OCI-LY7 (cell line): ENCODE data around the gene DNASE1L1. TPM values are rescaled to one million over a fixed set of nuclear protein-coding genes. Genes with fewer than 3 reads are reported as not detected.

Experiments
- BruUV-seq: library from RNA; stranded (reverse); fragments of 400-500 nt; replicated peaks from 2 replicates; lab custom pipeline; 2021; lab: Mats Ljungman, UMichigan
- CTCF ChIA-PET: fragments of 300-600 bp; sonication (Branson Sonifier 250); formaldehyde crosslinking; loops from one replicate; lab custom pipeline; 2022; ENCODE audit warnings: antibody characterized with exemption; ENCODE audit not compliant: unreplicated experiment; lab: Charles Lee
- POLR2A ChIA-PET: fragments of 300-600 bp; sonication (Branson Sonifier 250); formaldehyde crosslinking; loops from one replicate; lab custom pipeline; 2022; ENCODE audit warnings: antibody characterized with exemption; lab: Charles Lee
- DNase-seq: peaks from one replicate; pipeline ENCODE4 v3.0.0-alpha.2; 2015; ENCODE audit warnings: low spot score
- H2AFZ ChIP-seq: fragments of 200-600 bp; sonication (generic), shearing (Covaris generic); 2 replicates; pipeline ENCODE4 v1.6.1; 2014; ENCODE audit warnings: mild to moderate bottlenecking, antibody characterized with exemption, low read length, moderate library complexity
- H3K27ac ChIP-seq: fragments of 200-600 bp; sonication (generic); 2 replicates; pipeline ENCODE4 v1.5.1; 2014; ENCODE audit warnings: mixed run types, low read depth, mild to moderate bottlenecking, moderate library complexity, low read length, inconsistent platforms; ENCODE audit not compliant: poor library complexity, severe bottlenecking
- H3K36me3 ChIP-seq: fragments of 200-600 bp; sonication (generic); 2 replicates; pipeline ENCODE4 v1.6.1; 2014; ENCODE audit warnings: mild to moderate bottlenecking, antibody characterized with exemption, low read length, moderate library complexity, mixed read lengths; ENCODE audit not compliant: insufficient read depth
- H3K4me1 ChIP-seq: fragments of 200-600 bp; sonication (generic); 2 replicates; pipeline ENCODE4 v1.5.1; 2014; ENCODE audit warnings: mild to moderate bottlenecking, low read length; ENCODE audit not compliant: insufficient read depth, poor library complexity, severe bottlenecking
- H3K4me2 ChIP-seq: fragments of 200-600 bp; sonication (generic); 2 replicates; pipeline ENCODE4 v1.6.1; 2014; ENCODE audit warnings: mild to moderate bottlenecking, low read length
- H3K4me3 ChIP-seq: fragments of 200-600 bp; sonication (generic); 2 replicates; pipeline ENCODE4 v1.5.1; 2014; ENCODE audit warnings: mild to moderate bottlenecking, low read depth, low read length; ENCODE audit not compliant: poor library complexity, severe bottlenecking
- H3K79me2 ChIP-seq: fragments of 200-600 bp; sonication (generic); 2 replicates; pipeline ENCODE4 v1.6.1; 2016; ENCODE audit warnings: low read depth, mild to moderate bottlenecking, low read length, moderate library complexity, mixed read lengths; ENCODE audit not compliant: insufficient read depth
- H3K9me2 ChIP-seq: fragments of 200-600 bp; sonication (generic); 2 replicates; pipeline ENCODE4 v1.6.1; 2016; ENCODE audit warnings: mild to moderate bottlenecking, low read length, mixed read lengths; ENCODE audit not compliant: insufficient read depth
- H3K9me3 ChIP-seq: fragments of 200-600 bp; sonication (generic); 2 replicates; pipeline ENCODE4 v1.6.1; 2014; ENCODE audit warnings: mild to moderate bottlenecking, mixed run types, low read length, mixed read lengths
- H4K20me1 ChIP-seq: fragments of 200-600 bp; sonication (generic); 2 replicates; pipeline ENCODE4 v1.6.1; 2014; ENCODE audit warnings: mild to moderate bottlenecking, antibody characterized with exemption, low read length, moderate library complexity, mixed read lengths; ENCODE audit not compliant: insufficient read depth
- EZH2phosphoT487 ChIP-seq: fragments of 200-600 bp; sonication (generic); IDR thresholded peaks from 2 replicates; pipeline ENCODE4 v1.6.1; 2018; ENCODE audit warnings: low read depth, borderline replicate concordance, mild to moderate bottlenecking, mixed run types, antibody characterized with exemption, low read length, moderate library complexity, mixed read lengths
- intact Hi-C: fragments of 100-400 bp; cut with micrococcal nuclease; formaldehyde crosslinking; loops from one replicate; pipeline ENCODE4 v1.10.0; 2022; ENCODE audit not compliant: unreplicated experiment
- total RNA-seq, 2 experiments: library from RNA; depleted of rRNA in 1 of 2; stranded (reverse); fragments of >200 nt in 1 of 2; shearing (Covaris generic) in 1 of 2; gene quantifications; 2 replicates each; pipeline ENCODE4 v1.2.3, GENCODE V29; 2014 to 2022
- TF ChIP-seq, protein P1 (sequence below): fragments of 200-600 bp; sonication (generic); conservative IDR thresholded peaks from 2 replicates; pipeline ENCODE4 v1.5.1; 2014; ENCODE audit warnings: mild to moderate bottlenecking, antibody characterized with exemption, low read length, moderate library complexity, mixed read lengths

The DNASE1L1 gene
- total RNA-seq, 2 experiments from 2014 or later = 23.1 to 30.1 TPM

DNA sequence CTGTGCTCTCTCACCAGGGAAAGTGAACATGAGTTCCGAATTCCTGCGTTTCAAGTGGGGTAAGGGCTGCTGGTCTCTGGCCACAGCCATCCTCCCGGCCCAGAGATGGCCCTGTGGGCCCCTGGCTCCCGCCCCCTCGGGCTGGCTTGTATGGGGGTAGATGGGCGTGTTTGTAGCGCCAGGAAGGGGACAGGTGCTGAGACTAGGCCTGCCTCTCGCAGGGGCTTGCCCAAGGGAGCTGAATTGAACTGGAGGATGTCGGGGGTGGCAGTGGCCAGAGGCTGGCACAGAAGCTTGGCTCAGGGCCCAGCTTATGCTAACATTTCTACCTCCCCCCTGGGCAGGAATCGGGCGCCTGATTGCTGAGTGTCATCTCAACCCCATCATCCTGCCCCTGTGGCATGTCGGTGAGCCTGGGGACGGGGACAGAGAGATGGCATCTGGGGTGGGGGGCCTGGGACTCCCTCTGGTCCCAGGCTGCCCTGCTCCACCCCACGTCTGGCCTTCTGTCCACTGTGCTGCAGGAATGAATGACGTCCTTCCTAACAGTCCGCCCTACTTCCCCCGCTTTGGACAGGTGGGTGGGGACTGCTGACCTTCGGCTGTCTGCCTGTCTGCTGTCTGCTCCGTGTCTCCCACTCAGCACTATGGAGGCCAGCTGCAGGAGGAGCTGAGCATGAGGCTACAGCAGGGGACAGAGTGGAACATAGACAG lies 10.8 kb upstream of the DNASE1L1 start:
- peaks cover 5% of the 10 kb centered on the region for H3K36me3 ChIP-seq
- CTCF ChIA-PET = no interaction called here
- no peaks in the 10 kb centered on the region for H3K9me3 ChIP-seq
- H3K4me3 ChIP-seq = no peak overlapping the region
- intact Hi-C loops = no loop called here
- BruUV-seq = no TSS peak
- H4K20me1 ChIP-seq = no peaks in the 10 kb centered on the region
- no peak for DNase-seq
- H3K4me2 ChIP-seq = no peak overlapping the region
- H3K79me2 ChIP-seq = no peaks in the 10 kb centered on the region
- no peak overlapping the region for H2AFZ ChIP-seq
- POLR2A ChIA-PET = interaction anchor here (0.9 kb wide), 1 partner anchor 8 kb away, joined by 3 read pairs; no protein-coding TSS in a partner anchor
- no peak overlapping the region for H3K27ac ChIP-seq
- H3K9me2 ChIP-seq = no peaks in the 10 kb centered on the region
- TF ChIP-seq, protein P1, sequence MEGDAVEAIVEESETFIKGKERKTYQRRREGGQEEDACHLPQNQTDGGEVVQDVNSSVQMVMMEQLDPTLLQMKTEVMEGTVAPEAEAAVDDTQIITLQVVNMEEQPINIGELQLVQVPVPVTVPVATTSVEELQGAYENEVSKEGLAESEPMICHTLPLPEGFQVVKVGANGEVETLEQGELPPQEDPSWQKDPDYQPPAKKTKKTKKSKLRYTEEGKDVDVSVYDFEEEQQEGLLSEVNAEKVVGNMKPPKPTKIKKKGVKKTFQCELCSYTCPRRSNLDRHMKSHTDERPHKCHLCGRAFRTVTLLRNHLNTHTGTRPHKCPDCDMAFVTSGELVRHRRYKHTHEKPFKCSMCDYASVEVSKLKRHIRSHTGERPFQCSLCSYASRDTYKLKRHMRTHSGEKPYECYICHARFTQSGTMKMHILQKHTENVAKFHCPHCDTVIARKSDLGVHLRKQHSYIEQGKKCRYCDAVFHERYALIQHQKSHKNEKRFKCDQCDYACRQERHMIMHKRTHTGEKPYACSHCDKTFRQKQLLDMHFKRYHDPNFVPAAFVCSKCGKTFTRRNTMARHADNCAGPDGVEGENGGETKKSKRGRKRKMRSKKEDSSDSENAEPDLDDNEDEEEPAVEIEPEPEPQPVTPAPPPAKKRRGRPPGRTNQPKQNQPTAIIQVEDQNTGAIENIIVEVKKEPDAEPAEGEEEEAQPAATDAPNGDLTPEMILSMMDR = no peak
- no peak for TF ChIP-seq EZH2phosphoT487
- H3K4me1 ChIP-seq = no peaks in the 10 kb centered on the region

DNA sequence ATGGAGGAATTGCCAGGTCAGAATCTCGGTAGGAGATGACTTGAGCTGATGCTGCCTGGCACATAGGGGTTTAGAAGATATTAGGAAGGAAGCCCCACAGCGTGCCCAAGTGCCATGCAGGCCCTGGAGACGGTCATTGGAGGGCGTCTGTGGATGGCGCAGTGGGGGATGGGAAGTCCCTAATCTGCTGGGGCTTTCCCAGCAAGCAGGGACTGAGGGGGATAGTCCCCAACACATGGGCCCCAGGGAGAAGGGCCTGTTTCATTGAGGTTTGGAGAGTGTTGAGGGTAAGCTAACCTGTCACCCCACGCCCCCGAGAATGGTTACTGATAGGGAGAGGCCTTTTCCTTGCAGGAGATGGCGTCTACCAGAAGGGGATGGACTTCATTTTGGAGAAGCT lies 10.1 kb upstream of the DNASE1L1 start:
- POLR2A ChIA-PET = no interaction called here
- no TSS peak for BruUV-seq

DNA sequence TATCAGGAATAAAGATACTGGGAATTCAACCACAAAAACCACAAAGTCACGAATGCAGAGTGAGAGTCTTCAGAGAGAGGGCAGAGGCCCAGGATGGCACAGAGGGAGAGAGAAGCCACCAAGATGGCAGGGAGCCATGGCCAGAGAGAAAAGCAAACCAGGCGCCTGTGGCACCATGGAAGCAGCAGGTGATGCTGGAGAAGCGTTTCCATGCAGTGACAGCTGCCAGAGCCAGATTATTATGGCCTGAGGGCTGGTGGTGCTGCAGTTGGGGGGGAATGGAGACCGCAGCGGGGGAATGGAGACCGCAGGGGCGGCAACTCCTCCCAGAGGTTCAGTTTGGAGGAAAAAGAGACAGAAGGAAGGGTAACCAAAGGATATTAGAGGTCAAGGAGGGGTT lies 8.1 kb upstream of the DNASE1L1 start:
- Histone ChIP-seq H3K4me1 (peaks cover 10% of the 10 kb centered on the region), H3K9me2 (no peaks in the 10 kb centered on the region), H3K4me3 (no peak overlapping the region), H3K36me3 (peaks cover 14% of the 10 kb centered on the region), H3K27ac (no peak overlapping the region), H2AFZ (no peak overlapping the region), H3K79me2 (no peaks in the 10 kb centered on the region), H3K4me2 (no peak overlapping the region), H4K20me1 (no peaks in the 10 kb centered on the region), H3K9me3 (no peaks in the 10 kb centered on the region)
- POLR2A ChIA-PET = no interaction called here
- TF ChIP-seq, protein P1 = no peak
- TF ChIP-seq EZH2phosphoT487 = no peak
- CTCF ChIA-PET = no interaction called here
- no TSS peak for BruUV-seq
- intact Hi-C loops = no loop called here
- no peak for DNase-seq

More for the DNA sequence above, 10.1 kb upstream of the DNASE1L1 start:
- H4K20me1 ChIP-seq = no peaks in the 10 kb centered on the region
- no peaks in the 10 kb centered on the region for H3K79me2 ChIP-seq
- no peak overlapping the region for H3K27ac ChIP-seq
- no peaks in the 10 kb centered on the region for H3K9me3 ChIP-seq
- peaks cover 5% of the 10 kb centered on the region for H3K36me3 ChIP-seq
- CTCF ChIA-PET = no interaction called here
- no peak overlapping the region for H3K4me3 ChIP-seq
- H3K4me1 ChIP-seq = no peaks in the 10 kb centered on the region
- TF ChIP-seq EZH2phosphoT487 = no peak
- TF ChIP-seq, protein P1 = no peak
- intact Hi-C loops = no loop called here
- no peak overlapping the region for H3K4me2 ChIP-seq
- no peak for DNase-seq
- H2AFZ ChIP-seq = no peak overlapping the region
- no peaks in the 10 kb centered on the region for H3K9me2 ChIP-seq
